ENCODE data around the gene PLA2G7. TPM values are rescaled to one million over a fixed set of nuclear protein-coding genes. Genes with fewer than 3 reads are reported as not detected.

Gene PLA2G7
- total RNA-seq, 4 donors from 2014 or later = 0.53 to 3.3 (median 0.73) TPM

GRCh38 chr6:46763466-46763865 is 28.3 kb upstream of the PLA2G7 start:
- Histone ChIP-seq H3K4me3 (no peak overlapping the region), H3K36me3 (no peaks in the 10 kb centered on the region), H3K27ac (no peak overlapping the region), H3K9me3 (no peaks in the 10 kb centered on the region), H3K4me1 (no peaks in the 10 kb centered on the region), H3K27me3 (no peaks in the 10 kb centered on the region)
- DNase-seq = no peak
- TF ChIP-seq POLR2A (IDR thresholded peaks at IDR 0.05) (no peak), CTCF (IDR thresholded peaks at IDR 0.05) (no peak)

- H3K27ac ChIP-seq = no peak overlapping the region
- H3K9me3 ChIP-seq = no peaks in the 10 kb centered on the region
- H3K4me1 ChIP-seq = no peaks in the 10 kb centered on the region
- TF ChIP-seq CTCF (IDR thresholded peaks at IDR 0.05) = no peak
- no peak for TF ChIP-seq POLR2A (IDR thresholded peaks at IDR 0.05)
- no peak overlapping the region for H3K4me3 ChIP-seq
- no peaks in the 10 kb centered on the region for H3K27me3 ChIP-seq
- DNase-seq = no peak
- no peaks in the 10 kb centered on the region for H3K36me3 ChIP-seq
These were observed 25.8 kb upstream of the PLA2G7 start for GRCh38 chr6:46760925-46761324.

GRCh38 chr6:46758960-46759753 is 24.0 kb upstream of the PLA2G7 start:
- Histone ChIP-seq H3K4me3 (no peak overlapping the region), H3K9me3 (no peaks in the 10 kb centered on the region), H3K4me1 (no peaks in the 10 kb centered on the region), H3K27ac (no peak overlapping the region), H3K36me3 (no peaks in the 10 kb centered on the region), H3K27me3 (no peaks in the 10 kb centered on the region)
- no peak for TF ChIP-seq CTCF (IDR thresholded peaks at IDR 0.05)
- no peak for TF ChIP-seq POLR2A (IDR thresholded peaks at IDR 0.05)
- no peak for DNase-seq

- H3K4me3 ChIP-seq = no peak overlapping the region
- no peaks in the 10 kb centered on the region for H3K36me3 ChIP-seq
- no peak overlapping the region for H3K27ac ChIP-seq
- H3K4me1 ChIP-seq = no peaks in the 10 kb centered on the region
- no peak for DNase-seq
- TF ChIP-seq CTCF (IDR thresholded peaks at IDR 0.05) = no peak
- TF ChIP-seq POLR2A (IDR thresholded peaks at IDR 0.05) = no peak
- no peaks in the 10 kb centered on the region for H3K27me3 ChIP-seq
- H3K9me3 ChIP-seq = no peaks in the 10 kb centered on the region
These were observed 22.0 kb upstream of the PLA2G7 start for GRCh38 chr6:46757214-46757596.

- DNase-seq = no peak
- Histone ChIP-seq H3K36me3 (no peaks in the 10 kb centered on the region), H3K9me3 (no peaks in the 10 kb centered on the region), H3K27ac (no peak overlapping the region), H3K4me1 (no peaks in the 10 kb centered on the region), H3K4me3 (no peak overlapping the region), H3K27me3 (no peaks in the 10 kb centered on the region)
- TF ChIP-seq POLR2A (IDR thresholded peaks at IDR 0.05) (no peak), CTCF (IDR thresholded peaks at IDR 0.05) (no peak)
These were observed 21.5 kb upstream of the PLA2G7 start for GRCh38 chr6:46756469-46757213.
